ENCODE results near the gene AGO4. TPM values are rescaled to one million over a fixed set of nuclear protein-coding genes. Genes with fewer than 3 reads are reported as not detected.
"Not testable (repeated sequence)": the region's sequence is repeated elsewhere in the genome, so short reads cannot be mapped to it uniquely, and the experiment has no call there.

The AGO4 gene
- total RNA-seq, 1 donor from 2014 or later, result 5.6 TPM

- not testable (repeated sequence) for ATAC-seq
Observed at GRCh38 chr1:35812754-35813153, 4.9 kb downstream of the AGO4 start.

GRCh38 chr1:35825255-35825654, 17.4 kb downstream of the AGO4 start:
- no peak for ATAC-seq

- ATAC-seq, result no peak
Observed at GRCh38 chr1:35832276-35832905, 24.6 kb downstream of the AGO4 start.

GRCh38 chr1:35833395-35833794, 25.6 kb downstream of the AGO4 start:
- ATAC-seq, result no peak

- ATAC-seq, result no peak
Observed at GRCh38 chr1:35834218-35834617, 26.4 kb downstream of the AGO4 start.

- peak; percentile 63 for ATAC-seq
Observed at GRCh38 chr1:35835398-35835797, 27.6 kb downstream of the AGO4 start.

GRCh38 chr1:35836734-35837133, 28.9 kb downstream of the AGO4 start:
- no peak for ATAC-seq

- ATAC-seq, result no peak
Observed at GRCh38 chr1:35838693-35839245, 31.0 kb downstream of the AGO4 start.

- ATAC-seq, result no peak
Observed at GRCh38 chr1:35844826-35845225, 37.0 kb downstream of the AGO4 start.

GRCh38 chr1:35845766-35846165, 38.0 kb downstream of the AGO4 start:
- no peak for ATAC-seq

GRCh38 chr1:35847935-35848565, 40.2 kb downstream of the AGO4 start:
- ATAC-seq, result no peak

GRCh38 chr1:35850051-35850450, 42.2 kb downstream of the AGO4 start:
- no peak for ATAC-seq

GRCh38 chr1:35850716-35851115, 42.9 kb downstream of the AGO4 start:
- ATAC-seq, result no peak

- no peak for ATAC-seq
Observed at GRCh38 chr1:35851132-35851869, 43.5 kb downstream of the AGO4 start.

- no peak for ATAC-seq
Observed at GRCh38 chr1:35852241-35852640, 44.4 kb downstream of the AGO4 start.

- no peak for ATAC-seq
Observed at GRCh38 chr1:35854989-35855700, 47.3 kb downstream of the AGO4 start.

GRCh38 chr1:35856964-35857363, 49.1 kb downstream of the AGO4 start:
- no peak for ATAC-seq

GRCh38 chr1:35857830-35858229, 50.0 kb downstream of the AGO4 start:
- no peak for ATAC-seq

- no peak for ATAC-seq
Observed at GRCh38 chr1:35860696-35861095, 52.9 kb downstream of the AGO4 start.

GRCh38 chr1:35863136-35863535, 55.3 kb downstream of the AGO4 start:
- no peak for ATAC-seq

- ATAC-seq, result no peak
Observed at GRCh38 chr1:35863881-35864625, 56.2 kb downstream of the AGO4 start.

- ATAC-seq, result no peak
Observed at GRCh38 chr1:35864813-35865212, 57.0 kb downstream of the AGO4 start.
